Fibroblast of villous mesenchyme (primary cell): ENCODE data around the gene OSBPL9. TPM values are rescaled to one million over a fixed set of nuclear protein-coding genes. Genes with fewer than 3 reads are reported as not detected.
"Not testable (repeated sequence)": the region's sequence is repeated elsewhere in the genome, so short reads cannot be mapped to it uniquely, and the experiment has no call there.

Experiments used
- DNase-seq: peaks from one replicate; pipeline ENCODE4 v3.0.0-alpha.2; 2010; ENCODE audit warnings: low read depth
- H3K4me3 ChIP-seq: 2 replicates; pipeline ENCODE4 v1.5.1; 2011; ENCODE audit warnings: low read depth, mild to moderate bottlenecking, low read length
- total RNA-seq: library from RNA; depleted of rRNA; stranded (reverse); fragments of >200 nt; gene quantifications from 2 replicates; pipeline ENCODE4 v1.2.3, GENCODE V29; 2012
- TF ChIP-seq, protein P1 (sequence below): IDR thresholded peaks from 2 replicates; pipeline ENCODE4 v1.5.1; 2012; ENCODE audit warnings: low read depth, mild to moderate bottlenecking, low read length; ENCODE audit not compliant: insufficient read depth

OSBPL9 gene
- total RNA-seq, 1 donor = 103 TPM

DNA sequence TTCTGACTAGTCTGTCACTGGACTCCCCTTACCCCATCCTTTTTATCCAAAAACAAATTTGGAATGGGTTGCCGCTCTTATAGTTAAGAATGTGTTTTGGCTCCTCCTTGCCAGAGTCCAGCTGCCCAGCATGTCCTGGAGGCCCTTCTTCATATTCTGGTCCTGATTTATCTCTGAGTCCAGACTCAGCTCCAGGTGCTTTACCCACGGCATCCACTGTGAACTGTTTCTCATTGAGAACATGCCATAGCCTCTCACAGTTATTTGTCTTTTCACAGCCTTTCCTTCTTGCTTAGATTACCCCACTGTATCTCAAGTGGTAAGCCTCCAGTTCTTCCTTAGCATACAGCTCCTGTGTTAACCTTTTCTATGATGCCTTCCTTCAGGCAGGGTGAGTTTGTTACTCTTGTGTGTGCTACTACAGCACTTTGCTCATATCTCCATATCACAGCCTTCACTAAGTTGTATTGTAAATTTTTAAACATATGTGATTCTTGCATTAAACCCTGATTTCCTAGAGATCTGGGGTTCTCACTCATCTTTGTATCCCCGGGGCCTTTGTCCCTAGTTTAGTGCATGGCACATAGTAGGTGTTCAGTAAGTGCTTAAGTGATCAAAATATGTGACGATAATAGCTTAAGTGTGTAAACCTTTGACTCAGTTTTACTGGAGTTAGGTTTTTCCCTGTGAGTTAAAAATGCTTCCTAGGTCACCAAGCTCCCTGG is 116.0 kb downstream of the OSBPL9 start:
- no peak overlapping the region for H3K4me3 ChIP-seq
- no peak for DNase-seq
- TF ChIP-seq, protein P1, sequence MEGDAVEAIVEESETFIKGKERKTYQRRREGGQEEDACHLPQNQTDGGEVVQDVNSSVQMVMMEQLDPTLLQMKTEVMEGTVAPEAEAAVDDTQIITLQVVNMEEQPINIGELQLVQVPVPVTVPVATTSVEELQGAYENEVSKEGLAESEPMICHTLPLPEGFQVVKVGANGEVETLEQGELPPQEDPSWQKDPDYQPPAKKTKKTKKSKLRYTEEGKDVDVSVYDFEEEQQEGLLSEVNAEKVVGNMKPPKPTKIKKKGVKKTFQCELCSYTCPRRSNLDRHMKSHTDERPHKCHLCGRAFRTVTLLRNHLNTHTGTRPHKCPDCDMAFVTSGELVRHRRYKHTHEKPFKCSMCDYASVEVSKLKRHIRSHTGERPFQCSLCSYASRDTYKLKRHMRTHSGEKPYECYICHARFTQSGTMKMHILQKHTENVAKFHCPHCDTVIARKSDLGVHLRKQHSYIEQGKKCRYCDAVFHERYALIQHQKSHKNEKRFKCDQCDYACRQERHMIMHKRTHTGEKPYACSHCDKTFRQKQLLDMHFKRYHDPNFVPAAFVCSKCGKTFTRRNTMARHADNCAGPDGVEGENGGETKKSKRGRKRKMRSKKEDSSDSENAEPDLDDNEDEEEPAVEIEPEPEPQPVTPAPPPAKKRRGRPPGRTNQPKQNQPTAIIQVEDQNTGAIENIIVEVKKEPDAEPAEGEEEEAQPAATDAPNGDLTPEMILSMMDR = no peak

DNA sequence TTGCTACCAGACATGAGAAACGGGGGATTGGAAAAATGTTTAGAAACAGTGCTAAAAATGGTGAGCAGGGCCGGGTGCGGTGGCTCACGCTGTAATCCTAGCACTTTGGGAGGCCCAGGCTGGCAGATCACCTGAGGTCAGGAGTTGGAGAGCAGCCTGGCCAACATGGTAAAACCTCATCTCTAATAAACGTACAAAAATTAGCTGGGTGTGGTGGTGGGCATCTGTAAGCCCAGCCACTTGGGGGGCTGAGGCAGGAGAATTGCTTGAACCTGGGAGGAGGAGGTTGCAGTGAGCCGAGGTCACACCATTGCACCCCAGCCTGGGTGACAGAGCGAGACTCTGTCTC is 116.5 kb downstream of the OSBPL9 start:
- H3K4me3 ChIP-seq, DNase-seq: not testable (repeated sequence)

DNA sequence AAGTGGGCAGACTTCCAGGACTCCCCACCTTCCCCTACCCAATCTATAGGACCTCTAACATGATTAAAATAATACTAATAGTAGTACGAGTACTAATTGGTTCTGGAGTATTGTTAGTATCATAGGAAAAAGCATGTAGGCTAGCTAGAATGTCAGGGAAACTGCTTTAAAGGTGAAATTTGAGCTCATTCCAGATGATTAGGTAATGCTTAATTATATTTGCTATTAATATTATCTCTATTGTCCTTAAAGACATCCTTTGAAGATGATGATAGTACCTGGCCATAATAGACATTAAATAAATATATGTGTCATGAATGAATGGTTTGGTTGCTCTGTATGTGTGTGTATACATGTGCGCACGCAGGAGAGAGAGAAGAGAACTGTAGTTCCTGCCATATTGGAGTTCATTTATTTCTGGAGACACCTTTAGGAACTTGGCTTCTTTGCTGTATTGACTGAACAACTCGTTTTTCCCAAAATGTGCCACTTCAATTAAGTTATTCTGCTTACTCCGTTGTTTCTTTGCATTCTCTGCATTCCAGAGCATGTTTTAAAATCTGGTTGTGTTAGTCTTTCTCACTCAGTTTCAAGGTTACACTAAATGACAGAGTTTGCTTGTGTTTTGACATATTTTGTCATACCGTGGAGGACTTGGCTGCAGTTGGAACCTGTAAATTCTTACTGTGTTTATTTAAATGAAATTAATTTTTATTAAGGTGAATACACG is 117.1 kb downstream of the OSBPL9 start:
- no peak overlapping the region for H3K4me3 ChIP-seq
- TF ChIP-seq, protein P1 = no peak
- DNase-seq = no peak

DNA sequence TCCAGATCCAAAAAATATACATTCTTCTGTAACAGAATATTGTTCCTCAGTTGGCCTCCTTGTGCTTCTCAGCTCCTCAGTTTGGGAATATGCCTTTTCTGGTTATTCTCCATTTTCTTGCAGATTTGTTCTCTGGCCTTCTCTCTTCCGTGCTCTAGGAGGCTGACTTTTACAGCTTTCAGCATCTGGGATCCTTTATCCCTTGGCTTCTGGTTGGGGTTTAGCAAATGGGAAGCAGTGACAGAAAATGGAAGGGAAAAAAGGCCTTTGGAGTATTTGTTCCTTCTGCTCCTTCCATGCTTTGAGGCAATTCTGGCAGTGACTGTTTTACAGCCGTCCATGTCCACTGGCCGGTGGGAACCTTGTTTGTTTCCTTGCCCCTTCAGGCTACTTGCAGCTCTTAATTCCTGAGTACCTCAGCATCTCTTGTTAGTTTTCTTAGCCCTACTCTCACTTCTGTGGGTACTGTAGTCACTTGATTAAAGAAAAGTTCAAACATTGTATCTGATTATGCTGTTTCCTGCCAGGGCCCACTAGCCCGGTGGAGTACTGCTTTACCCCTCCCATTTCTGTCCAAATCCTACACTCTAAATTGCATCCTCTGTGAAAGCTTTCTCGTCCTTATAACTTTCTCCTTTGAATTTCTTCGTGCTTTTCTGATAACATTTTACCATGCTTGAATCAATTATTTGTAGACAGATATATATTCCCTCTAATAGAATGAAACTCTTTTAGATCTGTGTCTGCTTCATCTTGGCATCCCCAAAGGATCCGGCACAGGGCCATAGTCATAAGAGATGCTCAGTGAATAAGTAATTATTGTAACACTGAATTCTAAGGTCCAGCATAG is 118.2 kb downstream of the OSBPL9 start:
- DNase-seq = no peak
- H3K4me3 ChIP-seq = no peak overlapping the region
- TF ChIP-seq, protein P1 = no peak

DNA sequence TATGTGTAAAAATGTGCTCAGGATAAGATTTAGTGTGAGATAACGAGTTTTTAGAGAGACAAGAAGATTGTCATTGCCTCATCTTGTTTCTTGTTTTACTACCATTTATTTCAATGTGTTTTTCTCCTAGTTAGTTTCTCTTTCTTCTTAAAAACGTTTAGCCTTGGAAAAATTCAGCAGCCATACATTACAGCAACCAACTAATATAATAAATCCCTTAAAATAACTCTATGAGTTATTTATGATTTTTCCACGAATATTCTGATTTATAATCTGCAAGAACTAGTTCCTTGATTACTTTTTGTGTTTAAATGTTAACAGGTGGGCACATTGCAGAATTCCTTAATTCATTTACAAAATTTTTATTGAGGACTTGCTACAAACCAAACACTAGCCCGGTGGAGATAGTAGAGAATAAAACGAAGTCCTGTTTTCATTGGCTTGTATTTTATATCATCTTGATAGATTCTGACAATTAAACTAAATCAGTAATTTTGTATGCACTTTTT is 118.9 kb downstream of the OSBPL9 start:
- DNase-seq = no peak

DNA sequence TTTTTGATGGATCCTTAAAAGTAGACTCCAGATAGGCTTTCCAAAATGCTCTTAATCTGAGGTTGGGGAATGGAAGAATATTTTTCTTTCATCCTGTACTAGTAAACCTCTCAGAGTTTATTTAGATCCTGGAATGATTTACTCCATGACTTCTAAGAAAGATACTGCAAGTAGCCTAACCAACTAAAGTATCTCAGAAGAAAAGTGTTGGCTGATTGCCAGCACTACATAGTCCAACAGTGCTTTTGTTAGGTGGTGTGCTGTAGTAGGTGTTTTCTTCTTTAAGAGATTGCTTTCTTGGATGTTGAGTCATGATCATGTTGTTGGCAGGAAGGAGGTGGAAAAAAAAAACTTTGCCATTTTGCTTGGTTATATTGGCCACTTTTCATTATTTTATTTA is 119.8 kb downstream of the OSBPL9 start:
- peak; percentile 50 for DNase-seq
- TF ChIP-seq, protein P1 = no peak

More for the DNA sequence above, 118.9 kb downstream of the OSBPL9 start:
- no peak overlapping the region for H3K4me3 ChIP-seq
- TF ChIP-seq, protein P1 = no peak

DNA sequence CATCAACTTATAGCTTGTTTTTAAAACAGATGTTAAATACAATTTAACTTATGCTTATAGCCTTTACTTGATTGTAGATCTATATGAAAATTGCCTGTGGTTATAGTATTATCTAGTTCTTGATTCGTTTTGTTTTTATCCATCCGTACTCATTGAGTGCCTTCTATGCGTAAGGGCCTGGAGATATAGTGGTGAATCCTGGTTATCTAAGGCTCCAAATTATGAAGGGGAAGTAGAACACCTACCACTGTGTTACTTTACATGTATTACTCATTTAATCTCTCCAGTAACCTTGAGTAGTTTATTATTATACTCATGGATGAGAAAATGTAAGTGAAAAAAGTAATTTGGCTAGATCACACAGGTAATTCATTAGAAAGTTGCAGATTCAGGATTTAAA is 121.8 kb downstream of the OSBPL9 start:
- H3K4me3 ChIP-seq = no peak overlapping the region
- DNase-seq = no peak
- TF ChIP-seq, protein P1 = no peak

More for the DNA sequence above, 119.8 kb downstream of the OSBPL9 start:
- no peak overlapping the region for H3K4me3 ChIP-seq
